Lung (tissue), 12 donors: ENCODE data around the gene BMP4. TPM values are rescaled to one million over a fixed set of nuclear protein-coding genes. Genes with fewer than 3 reads are reported as not detected.
A peak's percentile ranks its signal among the peaks of the same experiment; 100 is the strongest.

ENCODE experiments used
- ATAC-seq: fragments of 200-7000 bp; cut with Tn5 transposase; one replicate; pipeline ENCODE4 v1.9.1; 2020; ENCODE audit warnings: moderate number of reproducible peaks; ENCODE audit not compliant: insufficient read depth, low FRiP score
- DNase-seq, 3 donors: peaks; one replicate each; pipeline ENCODE4 v3.0.0-alpha.2; 2013 to 2017
- H3K27ac ChIP-seq, 2 donors: one replicate each; pipeline ENCODE4 v1.5.1; 2013; ENCODE audit warnings: mild to moderate bottlenecking in 2 of 2, moderate library complexity in 2 of 2, control low read depth in 1 of 2, inconsistent platforms in 1 of 2, low read depth in 1 of 2, low read length in 1 of 2
- H3K27me3 ChIP-seq, 3 donors: one replicate each; pipeline ENCODE4 v1.5.1; 2013; ENCODE audit warnings: low read length in 2 of 3; ENCODE audit not compliant: control insufficient read depth in 3 of 3, insufficient read depth in 3 of 3
- H3K36me3 ChIP-seq, 4 donors: one replicate each; pipeline ENCODE4 v1.5.1; 2013; ENCODE audit warnings: low read length in 4 of 4, mild to moderate bottlenecking in 1 of 4, moderate library complexity in 1 of 4; ENCODE audit not compliant: control insufficient read depth in 4 of 4, insufficient read depth in 4 of 4
- H3K4me1 ChIP-seq, 5 donors: one replicate each; pipeline ENCODE4 v1.5.1; 2013; ENCODE audit warnings: low read length in 5 of 5, mild to moderate bottlenecking in 2 of 5, moderate library complexity in 1 of 5; ENCODE audit not compliant: control insufficient read depth in 5 of 5, insufficient read depth in 5 of 5
- H3K4me3 ChIP-seq: one replicate; pipeline ENCODE4 v1.5.1; 2013; ENCODE audit warnings: mild to moderate bottlenecking, control low read depth, moderate library complexity
- H3K9ac ChIP-seq, 2 donors: one replicate each; pipeline ENCODE4 v1.5.1; 2013; ENCODE audit warnings: low read length in 2 of 2, control low read depth in 1 of 2; ENCODE audit not compliant: insufficient read depth in 1 of 2
- H3K9me3 ChIP-seq, 4 donors: one replicate each; pipeline ENCODE4 v1.5.1; 2013; ENCODE audit warnings: low read length in 3 of 4, mild to moderate bottlenecking in 1 of 4, moderate library complexity in 1 of 4; ENCODE audit not compliant: control insufficient read depth in 4 of 4, insufficient read depth in 3 of 4
- WGBS, 2 donors: extraction: QIAGEN DNeasy Blood & Tissue Kit; methylation state at CpG; one replicate each; pipeline ENCODE4 v1.1.7; 2013; 5-methylcytosine and 5-hydroxymethylcytosine counted together
- polyA plus RNA-seq, 2 donors: library from polyadenylated mRNA; stranded (reverse); fragments of 200-250 nt; gene quantifications; one replicate each; pipeline ENCODE4 v1.2.1, GENCODE V29; 2013
- total RNA-seq, 2 donors: library from RNA; depleted of rRNA in 1 of 2; stranded (reverse); fragments of >200 nt in 1 of 2; gene quantifications; one replicate each; pipeline ENCODE4 v1.2.1, GENCODE V29; 2014 to 2021
- TF ChIP-seq, protein P1 (sequence below): IDR thresholded peaks from 2 replicates; pipeline ENCODE4 v1.5.1; 2012; ENCODE audit warnings: mild to moderate bottlenecking; ENCODE audit errors: control extremely low read depth, extremely low read depth
- donor health status: control.
- donor health status: control.
- donor health status: Bipolar disorder and iron deficiency.
- donor health status: healthy.
- donor health status: DM: yes; HTN: yes; CAD: no.

BMP4 gene
- total and polyA plus RNA-seq, 4 donors, result 7.1 to 39.0 (median 11.9) TPM

GRCh38 chr14:53912021-53912420, 44.6 kb downstream of the BMP4 start:
- WGBS, 2 donors, result 69 to 96% methylated on average over 1 of the region's 1 CpG
- H3K4me1 ChIP-seq, result peaks cover 0 to 15% (median 0%) of the 10 kb centered on the region in 5 donors
- no peak overlapping the region for H3K4me3 ChIP-seq
- DNase-seq (peak in 2 of 3 donors; percentile 87), ATAC-seq (no peak)
- no peaks in the 10 kb centered on the region for H3K36me3 ChIP-seq
- no peaks in the 10 kb centered on the region for H3K27me3 ChIP-seq
- TF ChIP-seq, protein P1, sequence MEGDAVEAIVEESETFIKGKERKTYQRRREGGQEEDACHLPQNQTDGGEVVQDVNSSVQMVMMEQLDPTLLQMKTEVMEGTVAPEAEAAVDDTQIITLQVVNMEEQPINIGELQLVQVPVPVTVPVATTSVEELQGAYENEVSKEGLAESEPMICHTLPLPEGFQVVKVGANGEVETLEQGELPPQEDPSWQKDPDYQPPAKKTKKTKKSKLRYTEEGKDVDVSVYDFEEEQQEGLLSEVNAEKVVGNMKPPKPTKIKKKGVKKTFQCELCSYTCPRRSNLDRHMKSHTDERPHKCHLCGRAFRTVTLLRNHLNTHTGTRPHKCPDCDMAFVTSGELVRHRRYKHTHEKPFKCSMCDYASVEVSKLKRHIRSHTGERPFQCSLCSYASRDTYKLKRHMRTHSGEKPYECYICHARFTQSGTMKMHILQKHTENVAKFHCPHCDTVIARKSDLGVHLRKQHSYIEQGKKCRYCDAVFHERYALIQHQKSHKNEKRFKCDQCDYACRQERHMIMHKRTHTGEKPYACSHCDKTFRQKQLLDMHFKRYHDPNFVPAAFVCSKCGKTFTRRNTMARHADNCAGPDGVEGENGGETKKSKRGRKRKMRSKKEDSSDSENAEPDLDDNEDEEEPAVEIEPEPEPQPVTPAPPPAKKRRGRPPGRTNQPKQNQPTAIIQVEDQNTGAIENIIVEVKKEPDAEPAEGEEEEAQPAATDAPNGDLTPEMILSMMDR, result no peak
- H3K27ac ChIP-seq, result no peak overlapping the region
- H3K9ac ChIP-seq, result no peak overlapping the region
- H3K9me3 ChIP-seq, result no peaks in the 10 kb centered on the region

DNA sequence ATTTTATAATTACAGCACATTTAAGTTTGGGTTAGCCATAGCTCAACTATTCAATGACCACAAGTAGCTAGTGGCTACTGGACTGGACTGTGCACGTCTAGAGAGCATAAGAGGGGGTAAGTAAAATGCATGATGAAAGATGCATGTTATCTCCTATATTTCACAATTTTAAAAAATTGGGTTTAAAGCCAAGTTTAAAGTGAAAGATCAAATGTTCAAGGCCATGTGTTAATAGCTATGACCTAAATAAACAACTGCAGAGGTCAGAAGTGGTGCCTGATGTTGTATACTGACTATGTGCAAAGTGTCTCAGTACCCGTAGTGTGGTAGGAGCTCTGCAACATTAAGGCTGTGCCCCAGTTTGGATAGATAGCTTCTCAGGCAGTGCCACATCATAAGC, 48.2 kb downstream of the BMP4 start:
- 59 to 64% methylated on average over 2 of the region's 2 CpGs for WGBS, 2 donors
- no peak overlapping the region for H3K27ac ChIP-seq
- ATAC-seq, result no peak
- H3K36me3 ChIP-seq, result no peaks in the 10 kb centered on the region
- no peak overlapping the region for H3K9ac ChIP-seq
- no peak overlapping the region for H3K4me3 ChIP-seq
- TF ChIP-seq, protein P1, result no peak
- peak in 2 of 3 donors; percentile 49 to 57 for DNase-seq
- H3K4me1 ChIP-seq, result peaks cover 0 to 8% (median 0%) of the 10 kb centered on the region in 5 donors
- no peaks in the 10 kb centered on the region for H3K27me3 ChIP-seq
- peaks cover 0 to 10% (median 6%) of the 10 kb centered on the region in 4 donors for H3K9me3 ChIP-seq

GRCh38 chr14:53902307-53902706, 54.3 kb downstream of the BMP4 start:
- Histone ChIP-seq H3K4me3 (no peak overlapping the region), H3K27me3 (no peaks in the 10 kb centered on the region), H3K27ac (no peak overlapping the region), H3K4me1 (peaks cover 0 to 22% (median 16%) of the 10 kb centered on the region in 5 donors), H3K9ac (no peak overlapping the region), H3K36me3 (no peaks in the 10 kb centered on the region), H3K9me3 (peaks cover 0 to 10% (median 6%) of the 10 kb centered on the region in 4 donors)
- TF ChIP-seq, protein P1, result no peak
- ATAC-seq (no peak), DNase-seq (no peak)
- WGBS, 2 donors, result 62 to 92% methylated on average over 1 of the region's 1 CpG

- Histone ChIP-seq H3K9me3 (peaks cover 0 to 3% (median 2%) of the 10 kb centered on the region in 4 donors), H3K9ac (no peak overlapping the region), H3K4me1 (peaks cover 0 to 38% (median 16%) of the 10 kb centered on the region in 5 donors), H3K27ac (no peak overlapping the region), H3K36me3 (no peaks in the 10 kb centered on the region), H3K4me3 (no peak overlapping the region), H3K27me3 (no peaks in the 10 kb centered on the region)
- peak; percentile 48 to 85 (median 63) for DNase-seq
- no peak for ATAC-seq
- TF ChIP-seq, protein P1, result no peak
- WGBS, 2 donors, result 63 to 64% methylated on average over 4 of the region's 4 CpGs
Measured at GRCh38 chr14:53900499-53900898, 56.1 kb downstream of the BMP4 start.
